Vagina (tissue), 2 donors: ENCODE measurements around the gene PLEKHA4. TPM values are rescaled to one million over a fixed set of nuclear protein-coding genes. Genes with fewer than 3 reads are reported as not detected.

ENCODE experiments used
- DNase-seq, 2 donors: peaks; one replicate each; pipeline ENCODE4 v3.0.0-alpha.2; 2017; ENCODE audit errors: extremely low spot score in 2 of 2
- H3K27ac ChIP-seq: fragments of 200-600 bp; sonication (generic); one replicate; pipeline ENCODE4 v1.5.1; 2019
- H3K27me3 ChIP-seq: fragments of 200-600 bp; sonication (generic); one replicate; pipeline ENCODE4 v1.5.1; 2019
- H3K36me3 ChIP-seq, 2 donors: fragments of 200-600 bp; sonication (generic); one replicate each; pipeline ENCODE4 v1.5.1; 2017 to 2019
- H3K4me1 ChIP-seq: fragments of 200-600 bp; sonication (generic); one replicate; pipeline ENCODE4 v1.5.1; 2019
- H3K4me3 ChIP-seq, 2 donors: fragments of 200-600 bp; sonication (generic); 1 replicate in 1 of 2; 2 replicates in 1 of 2; pipeline ENCODE4 v1.5.1; 2016 to 2019
- H3K9me3 ChIP-seq: fragments of 200-600 bp; sonication (generic); one replicate; pipeline ENCODE4 v1.5.1; 2019
- POLR2A ChIP-seq, 2 donors: fragments of 450-650 bp; IDR thresholded peaks; one replicate each; pipeline ENCODE4 v1.6.1; 2017; ENCODE audit warnings: antibody characterized with exemption in 2 of 2, mild to moderate bottlenecking in 2 of 2, moderate library complexity in 2 of 2
- POLR2AphosphoS5 ChIP-seq, 2 donors: sonication (generic); formaldehyde crosslinking; IDR thresholded peaks; one replicate each; pipeline ENCODE4 v1.9.0; 2017; ENCODE audit warnings: antibody characterized with exemption in 2 of 2, mild to moderate bottlenecking in 2 of 2, low read depth in 1 of 2; ENCODE audit not compliant: insufficient read depth in 1 of 2
- intact Hi-C: fragments of 100-400 bp; cut with DNase I; formaldehyde crosslinking; loops from one replicate; pipeline ENCODE4 v1.15.1; 2023
- total RNA-seq: library from RNA; depleted of rRNA; stranded (reverse); fragments of >200 nt; gene quantifications from one replicate; pipeline ENCODE4 v1.2.3, GENCODE V29; 2016
- TF ChIP-seq, protein P1 (sequence below), 3 experiments: fragments of 450-650 bp in 2 of 3; fragments of 200-600 bp in 1 of 3; sonication (generic) in 1 of 3; IDR thresholded peaks; one replicate each; pipeline ENCODE4 v1.5.1; 2017 to 2019; ENCODE audit warnings: antibody characterized with exemption in 3 of 3, mild to moderate bottlenecking in 2 of 3, moderate library complexity in 2 of 3

Gene PLEKHA4
- total RNA-seq, 1 donor from 2014 or later = 37.1 TPM

DNA sequence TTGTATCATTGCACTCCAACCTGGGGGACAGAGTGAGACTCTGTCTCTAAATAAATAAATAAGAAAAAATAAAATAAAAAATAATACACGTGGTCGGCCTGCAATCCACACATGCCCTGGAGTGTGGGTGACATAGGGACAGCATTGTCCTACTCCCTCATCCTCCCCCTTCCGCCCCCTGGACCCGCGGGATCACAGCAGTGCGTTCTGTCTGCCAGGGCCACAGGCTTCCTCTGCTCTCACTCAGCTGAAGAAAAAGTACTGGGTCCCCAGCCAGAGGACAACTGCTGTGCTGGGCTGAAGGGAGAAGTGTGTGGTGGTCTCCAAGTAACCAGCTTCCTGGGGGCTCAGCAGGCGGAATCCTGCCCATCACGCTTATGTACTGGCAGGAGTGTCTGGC is 63.9 kb downstream of the PLEKHA4 start:
- intact Hi-C loops = no loop called here
- no peak for DNase-seq

DNA sequence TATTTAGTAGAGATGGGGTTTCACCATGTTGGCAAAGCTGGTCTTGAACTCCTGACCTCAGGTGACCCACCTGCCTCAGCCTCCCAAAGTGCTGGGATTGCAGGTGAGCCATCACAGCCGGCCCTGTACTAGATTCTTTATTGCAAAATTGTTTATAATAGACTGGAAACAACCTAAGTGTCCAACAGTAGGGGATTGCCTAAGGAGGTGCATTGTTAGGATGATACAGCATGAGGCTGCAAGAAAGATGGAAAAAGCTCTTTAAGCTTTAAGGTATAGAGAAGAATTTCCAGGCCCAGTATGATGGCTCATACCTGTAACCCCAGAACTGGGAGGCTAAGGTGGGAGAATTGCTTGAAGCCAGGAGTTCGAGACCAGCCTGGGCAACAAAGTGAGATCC is 65.8 kb downstream of the PLEKHA4 start:
- TF ChIP-seq POLR2AphosphoS5 (IDR thresholded peaks at IDR 0.05; ENCODE audit: insufficient read depth in 1 of 2, low read depth in 1 of 2) = no peak
- TF ChIP-seq, protein P1, sequence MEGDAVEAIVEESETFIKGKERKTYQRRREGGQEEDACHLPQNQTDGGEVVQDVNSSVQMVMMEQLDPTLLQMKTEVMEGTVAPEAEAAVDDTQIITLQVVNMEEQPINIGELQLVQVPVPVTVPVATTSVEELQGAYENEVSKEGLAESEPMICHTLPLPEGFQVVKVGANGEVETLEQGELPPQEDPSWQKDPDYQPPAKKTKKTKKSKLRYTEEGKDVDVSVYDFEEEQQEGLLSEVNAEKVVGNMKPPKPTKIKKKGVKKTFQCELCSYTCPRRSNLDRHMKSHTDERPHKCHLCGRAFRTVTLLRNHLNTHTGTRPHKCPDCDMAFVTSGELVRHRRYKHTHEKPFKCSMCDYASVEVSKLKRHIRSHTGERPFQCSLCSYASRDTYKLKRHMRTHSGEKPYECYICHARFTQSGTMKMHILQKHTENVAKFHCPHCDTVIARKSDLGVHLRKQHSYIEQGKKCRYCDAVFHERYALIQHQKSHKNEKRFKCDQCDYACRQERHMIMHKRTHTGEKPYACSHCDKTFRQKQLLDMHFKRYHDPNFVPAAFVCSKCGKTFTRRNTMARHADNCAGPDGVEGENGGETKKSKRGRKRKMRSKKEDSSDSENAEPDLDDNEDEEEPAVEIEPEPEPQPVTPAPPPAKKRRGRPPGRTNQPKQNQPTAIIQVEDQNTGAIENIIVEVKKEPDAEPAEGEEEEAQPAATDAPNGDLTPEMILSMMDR (IDR thresholded peaks at IDR 0.05) = no peak
- no peak for TF ChIP-seq POLR2A (IDR thresholded peaks at IDR 0.05)
- Histone ChIP-seq H3K4me1 (peaks cover 6% of the 10 kb centered on the region), H3K27me3 (no peaks in the 10 kb centered on the region), H3K36me3 (peaks cover 0 to 6% of the 10 kb centered on the region in 2 donors), H3K9me3 (no peaks in the 10 kb centered on the region), H3K4me3 (no peak overlapping the region), H3K27ac (no peak overlapping the region)
- intact Hi-C loops = no loop called here
- DNase-seq = no peak

More for the DNA sequence above, 63.9 kb downstream of the PLEKHA4 start:
- Histone ChIP-seq H3K27ac (no peak overlapping the region), H3K27me3 (no peaks in the 10 kb centered on the region), H3K36me3 (peaks cover 0 to 6% of the 10 kb centered on the region in 2 donors), H3K9me3 (no peaks in the 10 kb centered on the region), H3K4me3 (no peak overlapping the region), H3K4me1 (peaks cover 14% of the 10 kb centered on the region)
- TF ChIP-seq, protein P1 (IDR thresholded peaks at IDR 0.05) = no peak
- TF ChIP-seq POLR2A (IDR thresholded peaks at IDR 0.05) (no peak), POLR2AphosphoS5 (IDR thresholded peaks at IDR 0.05; ENCODE audit: insufficient read depth in 1 of 2, low read depth in 1 of 2) (no peak)

DNA sequence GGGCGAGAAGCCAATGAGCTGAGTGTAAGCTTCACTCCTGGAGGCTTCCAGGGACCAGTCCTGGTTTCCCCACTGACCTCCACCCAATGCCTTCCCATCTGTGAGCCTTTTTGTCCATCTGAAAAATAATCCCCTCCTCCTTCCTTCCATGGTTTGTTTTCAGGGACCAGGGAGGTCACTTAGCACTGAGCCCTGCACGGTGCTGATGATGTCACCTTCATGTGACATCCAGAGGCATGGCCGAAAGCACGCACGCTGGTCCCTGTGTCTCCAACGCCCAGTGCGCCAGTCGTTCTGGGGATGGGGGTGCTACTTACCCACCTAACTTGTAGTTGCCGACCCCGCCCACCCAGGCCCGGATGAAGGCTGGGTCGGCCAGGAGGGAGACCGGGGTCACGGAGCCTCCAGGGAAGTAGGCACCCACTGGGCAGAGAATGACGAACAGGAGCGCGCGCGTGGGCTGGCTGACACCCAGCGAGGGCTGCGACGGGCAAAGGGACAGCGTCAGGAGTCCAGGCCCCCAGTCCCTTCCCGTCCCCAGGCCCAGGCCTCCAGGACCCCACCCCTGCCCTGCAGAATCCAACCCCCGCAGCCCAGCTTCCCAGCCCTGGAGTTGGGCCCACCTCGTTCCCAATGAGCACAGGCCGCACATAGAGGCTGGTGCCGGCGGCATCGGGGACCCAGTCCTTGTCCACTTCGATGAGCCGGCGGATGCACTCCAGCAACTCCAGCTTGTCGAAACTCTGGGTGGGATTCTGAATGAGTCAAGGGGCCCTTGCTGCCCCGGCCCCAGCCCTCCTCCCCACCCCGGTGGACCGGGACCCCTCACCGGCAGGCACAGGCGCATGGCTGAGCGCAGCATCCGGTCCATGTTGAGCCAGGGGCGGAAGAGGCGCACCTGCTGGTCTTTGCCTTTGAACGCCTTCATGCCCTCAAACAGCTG is 68.8 kb downstream of the PLEKHA4 start:
- Histone ChIP-seq H3K27ac (no peak overlapping the region), H3K36me3 (peaks cover 0 to 6% of the 10 kb centered on the region in 2 donors)

DNA sequence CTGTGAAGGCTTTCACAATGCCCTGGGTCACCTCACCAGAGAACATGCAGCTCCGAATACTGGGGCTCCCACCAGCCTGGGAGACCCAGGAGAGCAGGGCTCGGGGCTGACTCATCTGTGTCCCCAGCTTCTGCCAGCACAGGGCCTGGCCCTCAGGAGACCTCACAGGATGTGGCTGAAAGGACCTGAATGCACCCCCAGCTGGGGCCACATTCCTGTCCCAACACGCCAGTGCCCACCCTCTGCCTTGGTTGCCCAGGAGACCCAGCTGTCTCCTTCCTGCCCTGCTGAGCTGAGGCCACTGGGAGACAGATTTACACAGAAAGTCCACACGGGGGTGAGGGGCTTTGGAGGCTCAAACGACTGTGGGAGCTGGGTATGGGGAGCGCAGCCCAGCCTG is 69.5 kb downstream of the PLEKHA4 start:
- no peak overlapping the region for H3K4me3 ChIP-seq
- H3K9me3 ChIP-seq = no peaks in the 10 kb centered on the region
- TF ChIP-seq, protein P1 (IDR thresholded peaks at IDR 0.05) = no peak
- TF ChIP-seq POLR2AphosphoS5 (IDR thresholded peaks at IDR 0.05; ENCODE audit: insufficient read depth in 1 of 2, low read depth in 1 of 2) (no peak), POLR2A (IDR thresholded peaks at IDR 0.05) (no peak)
- H3K4me1 ChIP-seq = peaks cover 15% of the 10 kb centered on the region
- peaks cover 0 to 6% of the 10 kb centered on the region in 2 donors for H3K36me3 ChIP-seq
- H3K27me3 ChIP-seq = no peaks in the 10 kb centered on the region
- DNase-seq = no peak
- intact Hi-C loops = loop anchor here (5.0 kb wide), 1 partner anchor 178 kb away; no protein-coding TSS in a partner anchor
- H3K27ac ChIP-seq = no peak overlapping the region

More for the DNA sequence above, 68.8 kb downstream of the PLEKHA4 start:
- intact Hi-C loops = loop anchor here (5.0 kb wide), 1 partner anchor 178 kb away; no protein-coding TSS in a partner anchor
- Histone ChIP-seq H3K9me3 (no peaks in the 10 kb centered on the region), H3K4me3 (no peak overlapping the region), H3K27me3 (no peaks in the 10 kb centered on the region), H3K4me1 (peaks cover 10% of the 10 kb centered on the region)
- no peak for DNase-seq
- TF ChIP-seq POLR2AphosphoS5 (IDR thresholded peaks at IDR 0.05; ENCODE audit: insufficient read depth in 1 of 2, low read depth in 1 of 2) (no peak), POLR2A (IDR thresholded peaks at IDR 0.05) (no peak)
- TF ChIP-seq, protein P1 (IDR thresholded peaks at IDR 0.05) = no peak
